Tibial nerve (tissue), 3 donors: ENCODE results near the gene IL1RL1.

Experiments used
- CTCF ChIP-seq, 5 experiments: fragments of 200-600 bp in 3 of 5; fragments of 450-650 bp in 2 of 5; sonication (generic) in 3 of 5; IDR thresholded peaks; one replicate each; pipeline ENCODE4 v1.5.1; 2016 to 2019; ENCODE audit warnings: antibody characterized with exemption in 5 of 5, mild to moderate bottlenecking in 3 of 5, moderate library complexity in 2 of 5
- POLR2A ChIP-seq, 2 donors: fragments of 450-650 bp; IDR thresholded peaks; one replicate each; pipeline ENCODE4 v1.6.1; 2017; ENCODE audit warnings: antibody characterized with exemption in 2 of 2, mild to moderate bottlenecking in 2 of 2, moderate library complexity in 2 of 2

GRCh38 chr2:102291319-102292075 lies 19.9 kb upstream of the IL1RL1 start:
- TF ChIP-seq CTCF (IDR thresholded peaks at IDR 0.05), result no peak
- TF ChIP-seq POLR2A (IDR thresholded peaks at IDR 0.05), result no peak
